ENCODE measurements around the gene PLEKHA3. TPM values are rescaled to one million over a fixed set of nuclear protein-coding genes. Genes with fewer than 3 reads are reported as not detected.

The PLEKHA3 gene
- total and polyA plus RNA-seq, 10 of the 15 experiments (the other 5 are each of a cell fraction or from before 2014, with no cell fraction given), result 1.4 to 21.1 (median 7.4) TPM

DNA sequence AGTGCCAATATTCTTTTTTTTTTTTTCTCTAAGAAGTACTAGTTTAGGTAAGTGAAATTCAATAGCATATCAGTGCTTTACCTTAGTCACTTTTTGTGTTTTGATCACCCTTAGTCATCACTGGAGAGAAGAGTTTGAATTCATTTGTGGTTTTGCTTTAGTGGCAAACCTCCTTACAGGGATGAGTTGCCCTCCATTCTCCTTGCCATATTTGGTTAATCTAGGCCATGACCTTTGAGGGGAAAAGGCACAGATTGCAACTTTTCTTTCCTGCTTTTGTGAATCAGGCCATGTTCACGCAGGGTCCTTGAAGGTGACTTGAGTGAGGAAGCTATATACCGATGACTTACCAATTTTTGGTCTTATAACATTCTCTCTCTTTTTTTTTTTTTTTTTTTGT, 34.4 kb downstream of the PLEKHA3 start:
- Histone ChIP-seq H3K4me1 (ENCODE audit: control insufficient read depth, insufficient read depth, low read length) (no peaks in the 10 kb centered on the region), H3K36me3 (ENCODE audit: control insufficient read depth in 2 of 2, insufficient read depth in 2 of 2, low read length in 1 of 2) (no peaks in the 10 kb centered on the region; a peak in 1 of 4 replicates), H3K27ac (ENCODE audit: control insufficient read depth, insufficient read depth) (no peak overlapping the region), H3K4me3 (no peak overlapping the region), H3K9me3 (replicated peaks; ENCODE audit: control insufficient read depth, insufficient read depth, low read length) (no peaks in the 10 kb centered on the region), H3K79me2 (ENCODE audit: control insufficient read depth, insufficient read depth, low read length) (no peaks in the 10 kb centered on the region), H3K4me2 (ENCODE audit: control insufficient read depth, insufficient read depth) (no peak overlapping the region), H2AFZ (ENCODE audit: control insufficient read depth, low read depth, low read length) (no peak overlapping the region), H4K20me1 (ENCODE audit: control insufficient read depth, insufficient read depth) (no peaks in the 10 kb centered on the region), H3K27me3 (replicated peaks in 1 of 2; ENCODE audit: control insufficient read depth in 2 of 2, insufficient read depth in 2 of 2, low read length in 1 of 2) (no peaks in the 10 kb centered on the region), H3K9ac (ENCODE audit: control insufficient read depth, insufficient read depth, low read length) (no peak overlapping the region)
- no peak for DNase-seq (ENCODE audit: low read depth, low spot score)
- POLR2A ChIA-PET, result interaction anchor here (0.6 kb wide), 1 partner anchor 11 kb away, joined by 3 read pairs; no protein-coding TSS in a partner anchor
- no TSS peak for BruUV-seq (replicated peaks)
- ATAC-seq, result peak; percentile 87
- intact Hi-C loops (cut with micrococcal nuclease; ENCODE audit: unreplicated experiment) (no loop called here), in situ Hi-C loops (cut with MboI) (no loop called here)
- no peak for FAIRE-seq
- SMC1A ChIA-PET (ENCODE audit: uncharacterized antibody, unreplicated experiment), result interaction anchor here (0.6 to 0.7 kb wide), 2 partner anchors 27 to 241 kb away, joined by 3 read pairs; no protein-coding TSS in a partner anchor
- RAD21 ChIA-PET (ENCODE audit: unreplicated experiment), result no interaction called here
- CTCF ChIA-PET, result interaction anchor here (0.7 kb wide), 1 partner anchor 35 kb away, joined by 3 read pairs; no protein-coding TSS in a partner anchor
- 3% methylated on average over 2 of the region's 2 CpGs for whole genome bisulfite sequencing (ENCODE audit: insufficient coverage, insufficient replicate concordance, low lambda C conversion rate, missing lambda C conversion rate)
- peak; percentile 52 for TF ChIP-seq BACH1 (IDR thresholded peaks at IDR 0.05; ENCODE audit: borderline replicate concordance)
- TF ChIP-seq EGR1 (IDR thresholded peaks at IDR 0.05; ENCODE audit: borderline replicate concordance in 1 of 2, low read depth in 2 of 2, low read length in 2 of 2), result no peak
- TF ChIP-seq, protein P1, sequence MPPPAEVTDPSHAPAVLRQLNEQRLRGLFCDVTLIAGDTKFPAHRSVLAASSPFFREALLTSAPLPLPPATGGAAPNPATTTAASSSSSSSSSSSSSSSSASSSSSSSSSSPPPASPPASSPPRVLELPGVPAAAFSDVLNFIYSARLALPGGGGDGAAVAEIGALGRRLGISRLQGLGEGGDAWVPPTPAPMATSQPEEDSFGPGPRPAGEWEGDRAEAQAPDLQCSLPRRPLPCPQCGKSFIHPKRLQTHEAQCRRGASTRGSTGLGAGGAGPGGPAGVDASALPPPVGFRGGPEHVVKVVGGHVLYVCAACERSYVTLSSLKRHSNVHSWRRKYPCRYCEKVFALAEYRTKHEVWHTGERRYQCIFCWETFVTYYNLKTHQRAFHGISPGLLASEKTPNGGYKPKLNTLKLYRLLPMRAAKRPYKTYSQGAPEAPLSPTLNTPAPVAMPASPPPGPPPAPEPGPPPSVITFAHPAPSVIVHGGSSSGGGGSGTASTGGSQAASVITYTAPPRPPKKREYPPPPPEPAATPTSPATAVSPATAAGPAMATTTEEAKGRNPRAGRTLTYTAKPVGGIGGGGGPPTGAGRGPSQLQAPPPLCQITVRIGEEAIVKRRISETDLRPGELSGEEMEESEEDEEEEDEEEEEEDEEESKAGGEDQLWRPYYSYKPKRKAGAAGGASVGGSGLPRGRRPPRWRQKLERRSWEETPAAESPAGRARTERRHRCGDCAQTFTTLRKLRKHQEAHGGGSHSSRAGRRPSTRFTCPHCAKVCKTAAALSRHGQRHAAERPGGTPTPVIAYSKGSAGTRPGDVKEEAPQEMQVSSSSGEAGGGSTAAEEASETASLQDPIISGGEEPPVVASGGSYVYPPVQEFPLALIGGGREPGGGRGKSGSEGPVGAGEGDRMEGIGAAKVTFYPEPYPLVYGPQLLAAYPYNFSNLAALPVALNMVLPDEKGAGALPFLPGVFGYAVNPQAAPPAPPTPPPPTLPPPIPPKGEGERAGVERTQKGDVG (CRISPR knock-in tag; IDR thresholded peaks at IDR 0.05), result no peak
- TF ChIP-seq, protein P2, sequence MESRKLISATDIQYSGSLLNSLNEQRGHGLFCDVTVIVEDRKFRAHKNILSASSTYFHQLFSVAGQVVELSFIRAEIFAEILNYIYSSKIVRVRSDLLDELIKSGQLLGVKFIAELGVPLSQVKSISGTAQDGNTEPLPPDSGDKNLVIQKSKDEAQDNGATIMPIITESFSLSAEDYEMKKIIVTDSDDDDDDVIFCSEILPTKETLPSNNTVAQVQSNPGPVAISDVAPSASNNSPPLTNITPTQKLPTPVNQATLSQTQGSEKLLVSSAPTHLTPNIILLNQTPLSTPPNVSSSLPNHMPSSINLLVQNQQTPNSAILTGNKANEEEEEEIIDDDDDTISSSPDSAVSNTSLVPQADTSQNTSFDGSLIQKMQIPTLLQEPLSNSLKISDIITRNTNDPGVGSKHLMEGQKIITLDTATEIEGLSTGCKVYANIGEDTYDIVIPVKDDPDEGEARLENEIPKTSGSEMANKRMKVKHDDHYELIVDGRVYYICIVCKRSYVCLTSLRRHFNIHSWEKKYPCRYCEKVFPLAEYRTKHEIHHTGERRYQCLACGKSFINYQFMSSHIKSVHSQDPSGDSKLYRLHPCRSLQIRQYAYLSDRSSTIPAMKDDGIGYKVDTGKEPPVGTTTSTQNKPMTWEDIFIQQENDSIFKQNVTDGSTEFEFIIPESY (IDR thresholded peaks at IDR 0.05), result no peak
- no peak for TF ChIP-seq KAT2A (conservative IDR thresholded peaks at IDR 0.05; ENCODE audit: control insufficient read depth, low read depth, low read length)
- TF ChIP-seq IRF4 (IDR thresholded peaks at IDR 0.05; ENCODE audit: low read depth, low read length), result no peak
- TF ChIP-seq, protein P3, sequence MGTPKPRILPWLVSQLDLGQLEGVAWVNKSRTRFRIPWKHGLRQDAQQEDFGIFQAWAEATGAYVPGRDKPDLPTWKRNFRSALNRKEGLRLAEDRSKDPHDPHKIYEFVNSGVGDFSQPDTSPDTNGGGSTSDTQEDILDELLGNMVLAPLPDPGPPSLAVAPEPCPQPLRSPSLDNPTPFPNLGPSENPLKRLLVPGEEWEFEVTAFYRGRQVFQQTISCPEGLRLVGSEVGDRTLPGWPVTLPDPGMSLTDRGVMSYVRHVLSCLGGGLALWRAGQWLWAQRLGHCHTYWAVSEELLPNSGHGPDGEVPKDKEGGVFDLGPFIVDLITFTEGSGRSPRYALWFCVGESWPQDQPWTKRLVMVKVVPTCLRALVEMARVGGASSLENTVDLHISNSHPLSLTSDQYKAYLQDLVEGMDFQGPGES (IDR thresholded peaks at IDR 0.05), result no peak
- no peak for TF ChIP-seq IKZF2 (IDR thresholded peaks at IDR 0.05)
- TF ChIP-seq PAX8 (IDR thresholded peaks at IDR 0.05), result no peak
- TF ChIP-seq MEF2A (IDR thresholded peaks at IDR 0.05; ENCODE audit: insufficient read depth, low read depth, low read length), result no peak
- peak; percentile 18; the same call in 1 of the 2 replicates for TF ChIP-seq JUNB (IDR thresholded peaks at IDR 0.05)
- peak; percentile 32; the same call in 1 of the 2 replicates for TF ChIP-seq NFIC (IDR thresholded peaks at IDR 0.05; ENCODE audit: low read depth, low read length)
- no peak for TF ChIP-seq ATF7 (IDR thresholded peaks at IDR 0.05; ENCODE audit: low read depth)
- TF ChIP-seq, protein P4, sequence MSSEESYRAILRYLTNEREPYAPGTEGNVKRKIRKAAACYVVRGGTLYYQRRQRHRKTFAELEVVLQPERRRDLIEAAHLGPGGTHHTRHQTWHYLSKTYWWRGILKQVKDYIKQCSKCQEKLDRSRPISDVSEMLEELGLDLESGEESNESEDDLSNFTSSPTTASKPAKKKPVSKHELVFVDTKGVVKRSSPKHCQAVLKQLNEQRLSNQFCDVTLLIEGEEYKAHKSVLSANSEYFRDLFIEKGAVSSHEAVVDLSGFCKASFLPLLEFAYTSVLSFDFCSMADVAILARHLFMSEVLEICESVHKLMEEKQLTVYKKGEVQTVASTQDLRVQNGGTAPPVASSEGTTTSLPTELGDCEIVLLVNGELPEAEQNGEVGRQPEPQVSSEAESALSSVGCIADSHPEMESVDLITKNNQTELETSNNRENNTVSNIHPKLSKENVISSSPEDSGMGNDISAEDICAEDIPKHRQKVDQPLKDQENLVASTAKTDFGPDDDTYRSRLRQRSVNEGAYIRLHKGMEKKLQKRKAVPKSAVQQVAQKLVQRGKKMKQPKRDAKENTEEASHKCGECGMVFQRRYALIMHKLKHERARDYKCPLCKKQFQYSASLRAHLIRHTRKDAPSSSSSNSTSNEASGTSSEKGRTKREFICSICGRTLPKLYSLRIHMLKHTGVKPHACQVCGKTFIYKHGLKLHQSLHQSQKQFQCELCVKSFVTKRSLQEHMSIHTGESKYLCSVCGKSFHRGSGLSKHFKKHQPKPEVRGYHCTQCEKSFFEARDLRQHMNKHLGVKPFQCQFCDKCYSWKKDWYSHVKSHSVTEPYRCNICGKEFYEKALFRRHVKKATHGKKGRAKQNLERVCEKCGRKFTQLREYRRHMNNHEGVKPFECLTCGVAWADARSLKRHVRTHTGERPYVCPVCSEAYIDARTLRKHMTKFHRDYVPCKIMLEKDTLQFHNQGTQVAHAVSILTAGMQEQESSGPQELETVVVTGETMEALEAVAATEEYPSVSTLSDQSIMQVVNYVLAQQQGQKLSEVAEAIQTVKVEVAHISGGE (CRISPR knock-in tag; IDR thresholded peaks at IDR 0.05), result no peak
- TF ChIP-seq SMAD1 (IDR thresholded peaks at IDR 0.05; ENCODE audit: low read depth, partially characterized antibody), result no peak

Measured in GM12878 (cell line).